NCI-H526 (cell line): ENCODE measurements around the gene COA8.

Experiments
- DNase-seq, 2 experiments: peaks; one replicate each; lab custom pipeline; 2025; lab: John Stamatoyannopoulos, UW

COA8 gene

GRCh38 chr14:103623883-103624482 is 61.2 kb downstream of the COA8 start:
- DNase-seq: peak in 1 of 2 experiments; percentile 66

- DNase-seq: no peak
Observed at GRCh38 chr14:103624860-103625259, 62.1 kb downstream of the COA8 start.

- DNase-seq: no peak
Observed at GRCh38 chr14:103625356-103626095, 62.8 kb downstream of the COA8 start.

- no peak for DNase-seq
Observed at GRCh38 chr14:103626146-103626850, 63.5 kb downstream of the COA8 start.

GRCh38 chr14:103627073-103628025 is 64.6 kb downstream of the COA8 start:
- DNase-seq: no peak

- peak in 1 of 2 experiments; percentile 30 for DNase-seq
Observed at GRCh38 chr14:103628221-103628683, 65.5 kb downstream of the COA8 start.

- DNase-seq: peak; percentile 29 to 83
Observed at GRCh38 chr14:103628684-103629502, 66.1 kb downstream of the COA8 start, which contains the start of gene KLC1. TSS of gene KLC1 (plus strand) at chr14:103629211. CDS start at chr14:103654565, 25,354 bp downstream.

- peak in 1 of 2 experiments; percentile 43 for DNase-seq
Observed at GRCh38 chr14:103629503-103630121, 66.9 kb downstream of the COA8 start.

GRCh38 chr14:103630364-103631108 is 67.8 kb downstream of the COA8 start:
- DNase-seq: no peak

- no peak for DNase-seq
Observed at GRCh38 chr14:103633391-103633790, 70.6 kb downstream of the COA8 start.

- DNase-seq: no peak
Observed at GRCh38 chr14:103634156-103634555, 71.4 kb downstream of the COA8 start.

GRCh38 chr14:103638594-103638993 is 75.8 kb downstream of the COA8 start:
- DNase-seq: no peak
